Fibroblast of mammary gland (primary cell): ENCODE results near the gene GTF2F2.

Experiments
- DNase-seq: peaks from one replicate; pipeline ENCODE4 v3.0.0-alpha.2; 2010; ENCODE audit warnings: low read depth
- H3K4me3 ChIP-seq: 2 replicates; pipeline ENCODE4 v1.5.1; 2011; ENCODE audit warnings: low read depth, mild to moderate bottlenecking, low read length, moderate library complexity; ENCODE audit not compliant: control insufficient read depth
- CTCF ChIP-seq: conservative IDR thresholded peaks from 2 replicates; pipeline ENCODE4 v1.5.1; 2011; ENCODE audit warnings: low read depth, low read length, inconsistent platforms; ENCODE audit not compliant: control insufficient read depth, insufficient read depth

GTF2F2 gene

GRCh38 chr13:45086484-45086883 is 33.8 kb upstream of the GTF2F2 start:
- H3K4me3 ChIP-seq: no peak overlapping the region
- peak; percentile 90 for DNase-seq
- no peak for TF ChIP-seq CTCF

DNA sequence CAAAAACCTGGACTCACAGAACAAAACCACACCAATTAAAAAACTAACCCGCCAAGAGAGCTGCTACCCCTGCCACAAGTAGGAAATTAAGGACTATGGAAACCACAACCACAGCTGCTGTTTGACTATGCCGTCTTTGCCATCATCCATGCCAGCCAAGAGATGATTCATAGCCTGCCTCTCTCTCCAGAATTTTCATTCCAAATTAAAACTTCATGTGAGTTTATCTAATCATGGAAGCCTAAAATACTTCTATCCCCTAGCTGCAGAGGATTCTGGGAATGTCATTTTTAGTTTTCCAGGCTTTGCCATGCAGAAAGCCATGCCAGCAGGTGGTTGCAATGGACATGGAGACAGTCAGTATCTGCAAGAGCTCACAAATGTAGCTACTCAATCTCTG is 27.6 kb upstream of the GTF2F2 start:
- DNase-seq: peak; percentile 12
- no peak overlapping the region for H3K4me3 ChIP-seq
- no peak for TF ChIP-seq CTCF

- H3K4me3 ChIP-seq: no peak overlapping the region
- TF ChIP-seq CTCF: no peak
- no peak for DNase-seq
These were observed 19.6 kb upstream of the GTF2F2 start for GRCh38 chr13:45100573-45101262.

GRCh38 chr13:45101327-45102018 is 18.8 kb upstream of the GTF2F2 start:
- no peak for DNase-seq
- no peak for TF ChIP-seq CTCF
- H3K4me3 ChIP-seq: no peak overlapping the region

DNA sequence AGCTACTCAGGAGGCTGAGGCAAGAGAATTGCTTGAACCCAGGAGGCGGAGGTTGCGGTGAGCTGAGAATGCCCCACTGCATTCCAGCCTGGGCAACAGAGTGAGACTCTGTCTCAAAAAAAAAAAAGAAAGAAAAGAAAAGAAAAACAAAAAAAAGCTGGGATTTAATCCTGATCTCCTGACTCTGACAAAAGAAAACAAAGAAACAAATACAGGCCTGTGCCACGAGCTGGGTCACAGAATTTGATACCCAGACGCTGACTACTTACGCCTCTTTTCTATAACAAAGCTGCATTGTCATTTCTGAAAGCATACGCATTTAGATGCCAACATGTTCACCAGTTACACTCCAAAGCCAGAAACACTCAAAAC is 18.2 kb upstream of the GTF2F2 start:
- no peak overlapping the region for H3K4me3 ChIP-seq
- no peak for TF ChIP-seq CTCF
- no peak for DNase-seq

DNA sequence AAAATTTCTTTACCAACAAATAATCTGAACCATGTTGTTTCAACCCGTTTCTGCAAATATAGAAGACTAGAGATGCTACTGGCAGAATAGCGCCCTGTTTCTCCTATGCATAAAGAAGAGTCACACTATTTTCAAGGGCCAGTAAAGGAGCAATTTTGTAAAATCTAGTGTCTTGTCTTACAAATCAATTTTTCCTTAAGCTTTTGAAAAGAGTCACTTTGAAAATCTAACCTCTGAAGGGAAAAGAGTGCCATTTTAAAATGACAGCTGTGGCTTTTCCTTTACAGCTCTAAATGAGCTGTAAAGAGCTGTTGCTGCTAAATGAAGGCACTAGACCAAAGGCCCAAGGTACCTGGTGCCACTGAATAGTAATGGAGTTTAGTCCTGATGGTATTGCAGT is 16.9 kb upstream of the GTF2F2 start:
- no peak for DNase-seq
- TF ChIP-seq CTCF: no peak
- H3K4me3 ChIP-seq: no peak overlapping the region

- no peak for TF ChIP-seq CTCF
- no peak overlapping the region for H3K4me3 ChIP-seq
- no peak for DNase-seq
These were observed 16.0 kb upstream of the GTF2F2 start for GRCh38 chr13:45104261-45104660.
